ENCODE measurements around the gene CACNA2D2. TPM values are rescaled to one million over a fixed set of nuclear protein-coding genes. Genes with fewer than 3 reads are reported as not detected.

CACNA2D2 gene
- total and polyA plus RNA-seq, 8 donors, result 15.4 to 86.6 (median 30.2) TPM

- DNase-seq (no peak), ATAC-seq (no peak)
- intact Hi-C loops (cut with DNase I), result loop anchor here in 1 of 2 donors (10.0 kb wide), 1 partner anchor 160 kb away; no protein-coding TSS in a partner anchor
- no peak for TF ChIP-seq CTCF (IDR thresholded peaks at IDR 0.05)
- peaks cover 0 to 4% of the 10 kb centered on the region in 2 donors for H3K36me3 ChIP-seq
- peaks cover 0 to 3% of the 10 kb centered on the region in 2 donors for H3K27me3 ChIP-seq
- no peaks in the 10 kb centered on the region for H3K4me1 ChIP-seq
- no peaks in the 10 kb centered on the region for H3K9me3 ChIP-seq
- no peak overlapping the region for H3K4me3 ChIP-seq
- H3K27ac ChIP-seq, result no peak overlapping the region
Observed at GRCh38 chr3:50374363-50375257, 128.8 kb downstream of the CACNA2D2 start.

- no peak overlapping the region for H3K4me3 ChIP-seq
- H3K27ac ChIP-seq, result no peak overlapping the region
- TF ChIP-seq CTCF (IDR thresholded peaks at IDR 0.05), result no peak
- ATAC-seq (no peak), DNase-seq (no peak)
- H3K4me1 ChIP-seq, result no peaks in the 10 kb centered on the region
- H3K9me3 ChIP-seq, result no peaks in the 10 kb centered on the region
- peaks cover 0 to 3% of the 10 kb centered on the region in 2 donors for H3K27me3 ChIP-seq
- intact Hi-C loops (cut with DNase I), result loop anchor here in 1 of 2 donors (10.0 kb wide), 1 partner anchor 161 kb away; no protein-coding TSS in a partner anchor
- peaks cover 0 to 4% of the 10 kb centered on the region in 2 donors for H3K36me3 ChIP-seq
Observed at GRCh38 chr3:50373146-50374051, 130.0 kb downstream of the CACNA2D2 start.

- ATAC-seq, result no peak
- intact Hi-C loops (cut with DNase I), result loop anchor here in 1 of 2 donors (10.0 kb wide), 1 partner anchor 162 kb away; no protein-coding TSS in a partner anchor
- Histone ChIP-seq H3K4me1 (no peaks in the 10 kb centered on the region), H3K9me3 (no peaks in the 10 kb centered on the region), H3K4me3 (no peak overlapping the region), H3K36me3 (peaks cover 0 to 4% of the 10 kb centered on the region in 2 donors), H3K27ac (no peak overlapping the region), H3K27me3 (peaks cover 0 to 3% of the 10 kb centered on the region in 2 donors)
- no peak for TF ChIP-seq CTCF (IDR thresholded peaks at IDR 0.05)
- DNase-seq, result peak in 1 of 4 donors; percentile 71
Observed at GRCh38 chr3:50372349-50372748, 131.1 kb downstream of the CACNA2D2 start.

GRCh38 chr3:50371133-50371685, 132.2 kb downstream of the CACNA2D2 start:
- Histone ChIP-seq H3K9me3 (no peaks in the 10 kb centered on the region), H3K4me3 (no peak overlapping the region), H3K36me3 (peaks cover 0 to 4% of the 10 kb centered on the region in 2 donors), H3K27ac (no peak overlapping the region), H3K27me3 (peaks cover 0 to 3% of the 10 kb centered on the region in 2 donors), H3K4me1 (no peaks in the 10 kb centered on the region)
- ATAC-seq (no peak), DNase-seq (no peak)
- intact Hi-C loops (cut with DNase I), result loop anchor here in 1 of 2 donors (10.0 kb wide), 1 partner anchor 164 kb away; no protein-coding TSS in a partner anchor
- no peak for TF ChIP-seq CTCF (IDR thresholded peaks at IDR 0.05)
